Measurements from ENCODE around the gene HSF2BP.
A peak's percentile ranks its signal among the peaks of the same experiment; 100 is the strongest.
"Not testable (repeated sequence)": the region's sequence is repeated elsewhere in the genome, so short reads cannot be mapped to it uniquely, and the experiment has no call there.

HSF2BP gene

GRCh38 chr21:43659136-43660000, at the start of gene HSF2BP, which contains the start of gene RRP1B:
TSS of gene HSF2BP (minus strand) at chr21:43659488. CDS start at chr21:43658096, 1,392 bp downstream.
TSS of gene RRP1B (plus strand) at chr21:43659560. CDS start at chr21:43659665, 105 bp downstream.
- peak; percentile 68 for DNase-seq

DNA sequence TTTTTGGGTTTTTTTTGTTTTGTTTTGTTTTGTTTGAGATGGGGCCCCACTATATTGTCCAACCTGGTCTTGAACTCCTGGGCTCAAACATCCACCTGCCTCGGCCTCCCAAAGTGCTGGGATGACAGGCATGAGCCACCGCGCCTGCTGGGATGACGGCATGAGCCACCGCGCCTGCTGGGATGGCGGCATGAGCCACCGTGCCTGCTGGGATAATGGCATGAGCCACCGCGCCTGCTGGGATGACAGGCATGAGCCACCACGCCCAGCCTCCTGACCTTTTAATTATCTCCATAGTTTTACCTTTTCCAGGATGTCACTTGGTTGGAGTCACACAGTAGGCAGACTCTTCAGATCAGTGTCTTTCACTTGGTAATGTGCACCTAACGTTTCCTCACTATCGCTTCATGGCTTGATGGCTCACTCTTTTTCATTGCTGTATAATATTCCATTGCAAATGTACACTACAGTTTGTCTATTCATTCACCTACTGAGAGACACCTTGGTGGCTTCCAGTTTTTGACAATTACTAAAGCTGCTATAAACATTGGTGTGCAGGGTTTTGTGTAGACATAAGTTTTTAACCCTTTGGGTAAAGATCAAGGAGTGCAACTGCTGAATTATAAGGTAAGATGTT, 49.6 kb upstream of the HSF2BP start:
- no peak for DNase-seq

- no peak for DNase-seq
Measured at GRCh38 chr21:43707462-43707861, 48.2 kb upstream of the HSF2BP start.

GRCh38 chr21:43703035-43703880, 44.0 kb upstream of the HSF2BP start:
- no peak for DNase-seq

GRCh38 chr21:43702785-43703034, 43.4 kb upstream of the HSF2BP start:
- DNase-seq = no peak

DNA sequence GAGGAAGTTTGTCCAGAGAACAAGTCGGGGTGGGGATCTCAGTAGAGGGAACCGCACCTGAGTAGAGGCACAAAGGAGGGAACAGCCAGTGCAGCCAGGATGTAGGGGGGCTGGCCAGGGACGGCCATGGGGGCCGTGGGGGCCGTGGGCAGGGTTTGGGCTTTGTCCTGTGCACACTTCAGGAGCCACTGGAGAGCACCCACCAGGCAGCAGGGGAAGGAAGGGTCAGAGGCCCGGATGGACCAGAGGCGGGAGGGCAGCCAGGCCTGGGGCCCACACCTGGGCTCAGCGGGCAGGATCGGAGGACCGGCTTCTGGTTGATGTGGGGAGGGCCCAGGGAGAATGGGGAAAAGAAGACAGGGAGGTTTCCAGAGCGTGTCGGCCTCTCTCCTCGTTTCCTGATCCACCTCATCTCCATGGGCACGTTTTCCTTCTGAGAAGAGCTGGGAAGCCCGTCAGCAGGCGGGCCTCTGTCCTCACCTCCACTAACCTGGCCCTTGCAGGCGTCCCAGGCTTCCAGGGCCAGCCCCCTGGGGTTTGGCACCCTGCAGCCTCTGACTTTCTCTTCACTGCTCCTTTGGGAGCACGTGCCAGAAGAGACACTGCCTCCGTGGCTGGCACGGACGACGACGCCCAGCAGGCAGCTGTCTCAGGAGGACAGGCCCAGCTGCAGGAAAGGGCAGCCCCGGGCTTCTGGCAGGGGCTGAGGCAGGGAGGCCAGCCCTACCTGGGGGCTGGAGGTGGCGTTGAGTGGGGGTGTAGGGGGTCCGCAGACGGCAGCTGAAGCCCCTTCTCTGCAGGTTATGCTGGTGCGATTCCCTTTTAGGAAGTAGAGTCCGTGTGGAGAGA, 42.9 kb upstream of the HSF2BP start:
- no peak for DNase-seq

GRCh38 chr21:43699933-43700599, 40.8 kb upstream of the HSF2BP start:
- DNase-seq = no peak

GRCh38 chr21:43699492-43699777, 40.1 kb upstream of the HSF2BP start:
- DNase-seq = not testable (repeated sequence)

DNA sequence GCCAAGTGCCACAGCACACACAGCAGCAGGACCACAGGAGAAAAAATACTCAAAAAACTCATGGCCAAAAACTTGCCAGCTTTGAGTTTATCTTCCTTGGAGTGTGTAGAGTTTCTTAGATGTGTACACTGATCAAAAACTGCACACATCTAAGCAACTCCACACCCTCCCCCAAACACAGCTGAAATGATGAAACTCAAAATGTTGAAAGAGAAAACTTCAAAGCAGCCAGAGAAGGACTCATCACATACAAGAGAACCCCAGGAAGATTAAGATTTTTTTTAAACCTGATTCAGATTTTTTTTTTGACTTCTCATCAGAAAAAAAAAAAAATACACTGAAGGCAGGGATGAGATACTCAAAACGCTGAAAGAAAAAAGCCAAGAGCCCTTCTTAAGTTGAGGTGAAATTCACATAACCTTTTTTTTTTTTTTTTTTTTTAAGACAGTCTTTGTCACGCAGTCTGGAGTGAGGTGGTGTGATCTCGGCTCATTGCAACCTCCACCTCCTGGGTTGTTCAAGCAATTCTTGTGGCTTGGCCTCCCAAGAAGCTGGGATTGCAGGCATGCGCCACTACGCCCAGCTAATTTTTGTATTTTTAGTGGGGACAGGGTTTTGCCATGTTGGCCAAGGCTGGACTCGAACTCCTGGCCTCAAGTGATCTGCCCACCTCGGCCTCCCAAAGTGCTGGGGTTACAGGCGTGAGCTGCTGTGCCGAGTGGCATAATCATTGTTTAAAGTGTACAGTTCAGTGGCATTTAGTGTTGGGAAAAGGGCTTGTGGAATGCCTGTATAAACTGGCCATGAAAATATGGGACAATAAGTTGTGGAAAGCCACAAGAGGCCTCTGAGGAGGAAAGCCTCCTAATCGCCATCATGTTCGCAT, 38.7 kb upstream of the HSF2BP start:
- DNase-seq = no peak

GRCh38 chr21:43696214-43696613, 36.9 kb upstream of the HSF2BP start:
- no peak for DNase-seq

- no peak for DNase-seq
Measured at GRCh38 chr21:43694437-43695079, 35.3 kb upstream of the HSF2BP start.

DNA sequence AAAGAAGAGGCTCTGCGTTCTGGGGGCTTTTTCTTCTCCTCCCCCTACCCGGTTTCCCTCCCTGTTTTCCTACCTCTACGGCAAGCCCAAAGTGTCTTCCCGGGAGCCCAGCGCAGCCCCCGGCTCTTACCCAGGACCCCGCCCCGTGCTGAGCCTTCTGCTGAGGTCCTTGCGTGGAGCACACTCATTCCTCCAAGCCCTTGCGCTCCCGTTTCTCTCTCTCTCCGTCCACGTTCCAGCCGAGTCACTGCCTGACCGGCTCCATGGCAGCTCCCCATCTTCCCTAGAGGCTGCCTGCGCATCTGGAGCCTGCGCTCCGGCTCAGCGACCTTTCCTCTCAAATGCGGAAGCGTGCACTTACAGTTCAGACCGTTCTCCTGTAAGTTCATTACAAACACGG, 34.7 kb upstream of the HSF2BP start:
- DNase-seq = no peak

DNA sequence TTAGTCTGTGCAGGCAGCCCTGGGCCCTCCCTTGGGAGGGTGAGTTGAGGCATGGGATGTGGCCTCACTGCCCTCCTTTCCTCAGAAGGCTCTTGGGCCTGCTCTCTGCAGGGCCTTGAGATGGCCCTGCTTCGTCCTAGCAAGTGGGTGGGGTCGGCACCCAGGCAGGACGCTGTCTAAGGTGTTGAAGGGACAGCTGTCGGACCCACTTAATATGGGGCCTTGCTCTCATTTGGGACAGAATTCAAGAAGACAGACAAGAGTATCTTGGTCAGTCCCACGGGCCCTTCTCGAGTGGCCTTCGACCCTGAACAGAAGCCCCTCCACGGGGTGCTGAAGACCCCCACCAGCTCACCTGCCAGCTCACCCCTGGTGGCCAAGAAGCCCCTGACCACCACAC, 33.7 kb upstream of the HSF2BP start:
- DNase-seq = no peak

GRCh38 chr21:43691801-43692200, 32.5 kb upstream of the HSF2BP start:
- DNase-seq = no peak

DNA sequence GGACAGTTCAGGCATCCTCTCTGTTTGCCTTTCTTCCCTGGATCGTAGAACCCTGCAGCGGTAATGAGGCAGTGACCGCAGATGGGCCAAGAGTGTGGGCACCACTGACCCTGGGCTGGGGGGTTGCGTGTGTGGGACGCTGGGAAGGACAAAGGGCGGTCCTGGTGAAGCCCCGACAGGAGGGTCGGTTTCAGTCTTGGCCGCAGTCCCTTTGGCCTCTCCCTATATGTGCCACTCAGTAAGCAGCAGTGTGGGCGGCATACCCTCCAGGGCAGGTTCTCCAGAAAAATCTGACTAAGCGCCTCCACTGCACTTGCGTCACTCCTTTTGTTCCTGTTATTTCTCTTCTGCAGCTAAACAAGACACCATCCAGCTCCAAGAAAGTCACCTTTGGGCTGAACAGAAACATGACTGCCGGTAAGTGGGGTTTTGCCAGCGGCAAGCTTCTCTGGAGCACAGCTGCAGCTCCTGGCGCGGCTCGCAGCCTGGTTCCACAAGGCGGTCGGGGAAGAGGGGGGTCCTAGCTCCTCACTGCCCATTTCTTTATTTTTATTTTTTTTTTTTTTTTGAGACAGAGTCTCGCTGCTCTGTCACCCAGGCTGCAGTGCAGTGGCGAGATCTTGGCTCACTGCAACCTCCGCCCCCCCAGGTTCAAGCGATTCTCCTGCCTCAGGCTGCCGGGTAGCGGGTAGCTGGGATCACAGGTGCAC, 32.0 kb upstream of the HSF2BP start:
- no peak for DNase-seq

DNA sequence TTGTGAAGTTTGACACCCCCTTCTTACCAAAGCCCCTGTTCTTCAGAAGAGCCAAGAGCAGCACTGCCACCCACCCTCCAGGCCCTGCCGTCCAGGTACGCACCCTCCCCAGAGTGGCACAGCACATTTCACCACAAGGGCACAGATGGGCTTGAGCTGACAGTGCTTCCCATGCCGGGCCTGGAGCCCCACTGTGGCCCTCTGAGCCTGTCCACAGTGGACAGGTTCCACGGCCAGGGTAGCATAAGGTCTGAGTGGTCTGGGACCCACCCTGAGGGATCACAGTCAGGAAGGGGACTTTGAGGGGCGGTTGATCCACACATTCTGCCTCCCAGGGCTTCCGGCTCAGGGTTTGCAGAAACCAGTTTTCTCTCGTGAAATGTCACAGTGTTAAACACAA, 31.1 kb upstream of the HSF2BP start:
- no peak for DNase-seq

DNA sequence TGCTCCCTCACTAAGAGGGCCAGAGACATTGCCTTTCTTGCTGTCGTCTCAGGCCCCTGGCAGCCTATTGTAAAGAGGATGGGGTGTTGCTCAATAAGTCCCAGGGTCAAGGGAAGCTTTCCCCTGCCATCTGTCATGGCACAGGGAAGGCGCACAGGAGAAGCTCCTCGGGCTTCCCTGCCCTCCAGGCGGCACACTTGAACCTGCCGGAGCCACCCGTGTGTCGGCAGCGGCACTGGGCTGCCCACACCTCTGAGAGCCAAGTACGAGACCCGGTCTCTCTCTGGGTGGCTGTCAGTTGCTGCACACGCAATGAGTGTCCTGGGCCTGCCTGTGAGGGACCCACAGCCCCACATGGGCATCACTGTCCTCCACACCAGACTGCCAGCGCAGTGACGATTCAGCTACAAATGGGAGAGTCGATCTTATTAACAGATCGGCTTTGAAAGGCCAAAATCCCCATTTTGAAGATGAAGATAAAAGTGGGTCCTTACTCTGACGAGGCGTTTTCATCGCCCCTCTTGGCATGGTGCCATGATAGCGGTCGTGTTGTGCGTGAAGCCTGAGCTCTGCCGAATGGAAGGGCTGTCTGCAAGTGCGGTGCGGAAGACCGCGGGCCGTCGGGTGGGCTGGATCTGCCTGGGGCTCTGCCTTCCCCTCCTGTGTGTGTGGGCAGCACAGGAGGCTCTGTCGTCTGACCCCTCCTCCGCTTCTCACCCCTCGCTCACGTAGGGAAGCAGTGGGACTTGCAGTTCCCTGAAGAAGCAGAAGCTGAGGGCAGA, 30.5 kb upstream of the HSF2BP start:
- DNase-seq = no peak

DNA sequence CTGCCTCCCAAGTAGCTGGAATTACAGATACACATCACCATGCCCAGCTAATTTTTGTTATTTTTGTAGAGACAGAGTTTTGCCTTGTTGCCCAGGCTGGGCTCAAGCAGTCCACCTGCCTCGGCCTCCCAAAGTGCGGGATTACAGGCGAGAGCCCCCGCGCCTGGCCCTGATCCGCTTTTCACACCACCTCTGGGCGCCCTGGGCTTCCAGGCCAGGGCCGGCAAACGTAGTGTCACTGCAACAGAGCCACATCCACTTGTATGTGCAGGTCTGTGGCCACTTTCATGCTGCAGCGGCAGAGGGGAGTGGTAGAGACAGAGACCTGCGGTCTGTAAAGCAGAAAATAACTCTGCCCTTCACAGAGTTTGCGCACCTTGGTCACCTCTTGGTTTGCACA, 29.6 kb upstream of the HSF2BP start:
- no peak for DNase-seq
